GM19395 (cell line): ENCODE results near the gene RHOT1.

Experiments used
- ATAC-seq: cut with Tn5 transposase; IDR thresholded peaks from one replicate; pipeline ENCODE4 v1.9.1; 2021; ENCODE audit warnings: mild to moderate bottlenecking, moderate library complexity; ENCODE audit not compliant: unreplicated experiment

RHOT1 gene

GRCh38 chr17:32266389-32267301 lies 124.3 kb downstream of the RHOT1 start:
- ATAC-seq: no peak

DNA sequence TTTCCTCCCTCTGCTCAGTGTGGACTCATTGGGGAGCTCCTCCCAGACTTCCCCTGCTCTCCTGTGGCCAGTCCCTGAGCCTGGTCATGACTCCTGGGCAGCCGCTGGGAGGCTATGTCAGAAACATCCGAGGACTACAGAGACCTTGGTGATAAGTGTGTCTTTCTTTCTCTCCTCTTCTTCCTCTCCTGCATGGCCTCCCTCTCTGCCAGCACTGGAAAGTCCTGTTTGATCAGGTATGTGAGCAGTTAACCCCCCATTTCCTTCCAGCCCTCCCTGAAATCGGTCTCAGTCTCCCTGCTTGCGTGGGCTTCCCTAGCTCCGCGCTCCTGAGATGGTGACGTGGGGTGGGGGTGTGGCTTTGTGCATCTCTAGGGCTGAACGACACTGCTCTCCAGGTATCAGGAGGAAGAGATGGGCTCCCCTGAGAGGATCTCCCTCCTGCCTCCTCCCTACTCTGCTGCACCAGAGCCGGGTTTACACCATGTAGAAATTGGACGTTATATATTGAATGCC lies 125.4 kb downstream of the RHOT1 start:
- ATAC-seq: no peak

DNA sequence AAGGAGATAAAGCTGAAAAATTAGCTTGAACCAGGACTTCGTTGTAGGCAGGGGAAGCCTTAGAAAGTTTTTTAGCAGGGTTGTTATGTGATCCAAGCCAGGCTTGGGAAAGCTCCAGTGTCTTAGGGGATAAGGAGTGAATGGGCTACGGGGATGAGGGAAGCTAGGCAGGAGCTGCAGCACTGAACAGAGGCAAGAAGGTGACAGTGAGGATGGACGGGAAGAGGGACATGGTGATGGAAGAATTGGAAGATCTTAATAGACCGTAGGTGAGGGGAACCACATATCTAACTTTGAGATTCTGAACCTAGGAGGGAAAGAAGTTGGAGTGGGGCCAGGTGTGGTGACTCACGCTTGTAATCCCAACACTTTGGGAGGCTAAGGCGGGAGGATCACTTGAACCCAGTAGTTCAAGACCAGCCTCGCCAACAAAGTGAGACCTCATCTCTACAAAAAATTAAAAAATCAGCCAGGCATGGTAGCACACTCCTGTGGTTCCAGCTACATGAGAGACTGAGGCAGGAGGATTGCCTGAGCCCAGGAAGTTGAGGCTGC lies 126.5 kb downstream of the RHOT1 start:
- ATAC-seq: no peak

DNA sequence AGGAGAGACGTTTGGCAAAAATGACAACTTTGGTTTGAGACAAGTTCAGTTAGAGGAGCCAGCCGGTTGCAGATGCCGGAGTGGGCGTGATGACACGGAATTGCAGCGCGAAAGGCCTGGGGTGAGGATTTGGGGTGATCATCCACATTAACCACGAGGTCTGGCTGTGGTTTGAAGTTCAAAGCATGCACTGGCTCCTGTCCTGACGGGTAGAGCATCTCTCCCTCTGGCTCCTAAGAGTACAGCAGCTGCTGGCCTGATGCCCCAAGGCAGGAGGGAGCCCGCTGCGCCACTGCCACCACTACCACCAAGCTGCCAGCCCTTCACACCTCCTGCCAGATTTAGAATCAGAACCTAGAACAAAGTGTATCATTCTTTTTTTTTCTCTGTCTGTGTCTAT lies 127.1 kb downstream of the RHOT1 start:
- no peak for ATAC-seq

GRCh38 chr17:32271844-32272243 lies 129.5 kb downstream of the RHOT1 start:
- ATAC-seq: no peak

- no peak for ATAC-seq
These were observed 131.8 kb downstream of the RHOT1 start for GRCh38 chr17:32274101-32274500.

GRCh38 chr17:32274643-32275042 lies 132.3 kb downstream of the RHOT1 start:
- no peak for ATAC-seq
